ENCODE data around the gene LUZP2.

Gene LUZP2

DNA sequence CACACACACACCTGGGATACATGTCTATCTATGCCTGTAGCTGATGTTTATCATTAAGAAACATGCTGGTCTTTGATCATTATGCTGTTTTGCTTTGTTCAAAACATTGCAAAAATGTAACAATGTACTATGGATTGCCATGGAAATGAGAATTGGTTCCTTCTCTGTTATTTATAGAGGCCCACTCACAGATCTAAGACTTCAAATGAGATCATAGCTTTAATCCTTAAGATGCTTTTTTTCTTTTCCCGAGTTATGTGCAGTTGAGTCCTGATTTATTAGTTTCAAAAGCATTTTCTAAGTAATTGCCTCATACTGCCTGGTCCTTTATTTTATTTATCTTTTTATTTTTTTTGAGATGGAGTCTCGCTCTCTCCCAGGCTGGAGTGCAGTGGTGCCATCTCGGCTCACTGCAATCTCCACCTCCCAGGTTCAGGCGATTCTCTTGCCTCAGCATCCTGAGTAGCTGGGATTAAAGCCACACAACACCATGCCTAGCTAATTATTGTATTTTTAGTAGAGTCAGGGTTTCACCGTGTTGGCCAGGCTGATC, 131.4 kb downstream of the LUZP2 start:
- no peaks in the 10 kb centered on the region for H3K27me3 ChIP-seq
- TF ChIP-seq, protein P1, sequence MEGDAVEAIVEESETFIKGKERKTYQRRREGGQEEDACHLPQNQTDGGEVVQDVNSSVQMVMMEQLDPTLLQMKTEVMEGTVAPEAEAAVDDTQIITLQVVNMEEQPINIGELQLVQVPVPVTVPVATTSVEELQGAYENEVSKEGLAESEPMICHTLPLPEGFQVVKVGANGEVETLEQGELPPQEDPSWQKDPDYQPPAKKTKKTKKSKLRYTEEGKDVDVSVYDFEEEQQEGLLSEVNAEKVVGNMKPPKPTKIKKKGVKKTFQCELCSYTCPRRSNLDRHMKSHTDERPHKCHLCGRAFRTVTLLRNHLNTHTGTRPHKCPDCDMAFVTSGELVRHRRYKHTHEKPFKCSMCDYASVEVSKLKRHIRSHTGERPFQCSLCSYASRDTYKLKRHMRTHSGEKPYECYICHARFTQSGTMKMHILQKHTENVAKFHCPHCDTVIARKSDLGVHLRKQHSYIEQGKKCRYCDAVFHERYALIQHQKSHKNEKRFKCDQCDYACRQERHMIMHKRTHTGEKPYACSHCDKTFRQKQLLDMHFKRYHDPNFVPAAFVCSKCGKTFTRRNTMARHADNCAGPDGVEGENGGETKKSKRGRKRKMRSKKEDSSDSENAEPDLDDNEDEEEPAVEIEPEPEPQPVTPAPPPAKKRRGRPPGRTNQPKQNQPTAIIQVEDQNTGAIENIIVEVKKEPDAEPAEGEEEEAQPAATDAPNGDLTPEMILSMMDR (IDR thresholded peaks at IDR 0.05): no peak
- H3K4me3 ChIP-seq (ENCODE audit: low read depth in 1 of 2, low read length in 1 of 2): no peak overlapping the region
- H3K36me3 ChIP-seq: no peaks in the 10 kb centered on the region
- no peak overlapping the region for H3K27ac ChIP-seq
- no peaks in the 10 kb centered on the region for H3K4me1 ChIP-seq (ENCODE audit: control insufficient read depth in 1 of 2, insufficient read depth in 1 of 2, low read depth in 1 of 2, low read length in 1 of 2)
- H3K9me3 ChIP-seq: no peaks in the 10 kb centered on the region

DNA sequence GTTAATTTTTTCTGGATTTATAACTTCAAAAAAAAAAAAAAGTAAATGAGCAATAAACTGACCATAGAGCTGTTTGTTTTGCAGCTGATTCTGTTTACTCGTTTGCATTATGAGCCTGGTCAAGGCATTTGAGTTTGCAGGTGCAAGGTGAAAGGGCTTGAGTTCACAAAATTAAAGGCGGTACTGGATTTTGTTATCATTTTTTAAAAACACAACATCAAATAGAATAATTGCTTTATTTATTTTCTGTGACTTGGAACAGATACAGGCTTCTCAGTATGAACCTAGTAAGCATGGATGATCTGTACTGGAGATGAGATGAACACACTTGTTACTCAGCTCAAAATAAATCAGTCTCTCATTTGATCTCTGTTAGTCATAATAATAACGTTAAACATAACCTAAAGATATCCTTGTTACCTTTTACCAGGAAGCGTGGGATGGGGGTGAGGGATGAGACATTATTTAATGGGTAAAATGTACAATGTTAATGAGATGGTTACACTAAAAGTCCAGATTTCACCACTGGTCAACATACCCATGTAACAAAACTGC, 137.8 kb downstream of the LUZP2 start:
- no peaks in the 10 kb centered on the region for H3K4me1 ChIP-seq (ENCODE audit: control insufficient read depth in 1 of 2, insufficient read depth in 1 of 2, low read depth in 1 of 2, low read length in 1 of 2)
- TF ChIP-seq, protein P1 (IDR thresholded peaks at IDR 0.05): no peak
- H3K27ac ChIP-seq: no peak overlapping the region
- H3K4me3 ChIP-seq (ENCODE audit: low read depth in 1 of 2, low read length in 1 of 2): no peak overlapping the region
- H3K36me3 ChIP-seq: no peaks in the 10 kb centered on the region
- no peaks in the 10 kb centered on the region for H3K27me3 ChIP-seq
- no peaks in the 10 kb centered on the region for H3K9me3 ChIP-seq

DNA sequence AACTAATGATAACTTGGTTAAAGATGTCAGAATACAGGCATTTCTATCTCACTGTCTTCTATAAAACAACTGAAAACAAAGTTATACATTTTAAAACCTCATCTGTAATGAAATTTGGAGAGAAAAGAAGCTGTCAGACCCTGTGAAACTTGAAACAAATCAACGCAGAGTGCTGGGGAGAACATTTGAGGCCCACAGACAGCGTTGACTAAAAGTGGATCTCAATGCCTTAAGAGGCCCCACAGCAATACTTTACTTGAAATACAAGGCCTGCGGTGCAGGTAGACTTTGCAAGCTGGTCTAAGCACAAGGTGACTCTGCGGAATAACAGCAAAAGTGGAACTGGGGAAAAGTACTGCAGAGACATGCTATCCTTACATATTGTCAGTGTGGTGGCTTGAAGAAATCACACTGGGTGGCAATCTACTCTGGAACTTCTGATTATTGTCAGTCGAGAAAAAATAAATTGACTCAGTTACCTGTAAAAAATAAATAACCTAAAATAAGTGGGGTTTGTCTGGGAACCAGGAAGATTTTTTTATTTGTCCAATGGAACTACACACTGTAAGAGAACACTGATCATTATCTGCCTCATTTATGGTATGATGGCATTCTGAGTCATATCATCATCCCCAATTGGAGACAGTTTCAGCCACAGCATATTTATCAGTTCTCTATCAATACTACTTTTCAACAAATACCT, 138.9 kb downstream of the LUZP2 start:
- Histone ChIP-seq H3K27ac (no peak overlapping the region), H3K4me1 (ENCODE audit: control insufficient read depth in 1 of 2, insufficient read depth in 1 of 2, low read depth in 1 of 2, low read length in 1 of 2) (no peaks in the 10 kb centered on the region), H3K4me3 (ENCODE audit: low read depth in 1 of 2, low read length in 1 of 2) (no peak overlapping the region), H3K36me3 (no peaks in the 10 kb centered on the region), H3K27me3 (no peaks in the 10 kb centered on the region), H3K9me3 (no peaks in the 10 kb centered on the region)
- TF ChIP-seq, protein P1 (IDR thresholded peaks at IDR 0.05): no peak

DNA sequence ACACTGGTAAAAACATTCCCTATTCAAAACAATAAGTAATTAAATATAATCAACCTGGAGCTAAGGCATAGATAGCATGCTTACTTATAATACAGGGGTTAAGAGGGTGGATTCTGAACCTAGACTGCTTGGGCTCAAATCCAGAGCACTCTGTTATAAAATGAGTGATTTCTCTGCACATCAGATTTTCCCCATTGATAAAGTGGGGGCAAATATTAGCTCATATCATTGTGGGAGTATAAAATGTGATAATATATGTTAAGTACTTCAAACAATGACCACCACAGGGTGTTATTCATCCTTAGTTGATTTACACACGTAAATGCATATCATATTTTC, 139.4 kb downstream of the LUZP2 start:
- Histone ChIP-seq H3K36me3 (no peaks in the 10 kb centered on the region), H3K27ac (no peak overlapping the region), H3K4me3 (ENCODE audit: low read depth in 1 of 2, low read length in 1 of 2) (no peak overlapping the region), H3K27me3 (no peaks in the 10 kb centered on the region), H3K9me3 (no peaks in the 10 kb centered on the region), H3K4me1 (ENCODE audit: control insufficient read depth in 1 of 2, insufficient read depth in 1 of 2, low read depth in 1 of 2, low read length in 1 of 2) (no peaks in the 10 kb centered on the region)
- TF ChIP-seq, protein P1 (IDR thresholded peaks at IDR 0.05): no peak

DNA sequence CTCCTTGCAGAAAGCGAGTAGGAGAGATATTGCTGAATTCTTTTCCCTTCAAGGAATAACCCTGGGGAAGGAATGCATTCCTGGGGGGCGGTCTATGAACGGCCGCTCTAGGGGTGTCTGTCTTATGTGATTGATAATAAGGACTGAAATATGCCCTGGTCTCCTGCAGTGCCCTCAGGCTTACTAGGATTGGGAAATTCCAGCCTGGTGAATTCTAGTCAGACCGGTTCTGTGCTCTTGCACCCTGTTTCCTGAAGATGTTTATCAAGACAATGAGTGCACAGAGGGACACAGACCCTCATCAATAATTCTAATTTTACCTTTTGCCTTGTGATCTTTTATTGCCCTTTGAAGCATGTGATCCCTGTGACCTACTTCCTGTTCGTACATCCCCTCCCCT, 140.7 kb downstream of the LUZP2 start:
- Histone ChIP-seq H3K27ac (no peak overlapping the region), H3K36me3 (no peaks in the 10 kb centered on the region), H3K9me3 (no peaks in the 10 kb centered on the region), H3K4me1 (ENCODE audit: control insufficient read depth in 1 of 2, insufficient read depth in 1 of 2, low read depth in 1 of 2, low read length in 1 of 2) (no peaks in the 10 kb centered on the region), H3K4me3 (ENCODE audit: low read depth in 1 of 2, low read length in 1 of 2) (no peak overlapping the region), H3K27me3 (no peaks in the 10 kb centered on the region)
- TF ChIP-seq, protein P1 (IDR thresholded peaks at IDR 0.05): no peak

Measured in neutrophil (primary cell).